Left lung (tissue), 10 donors: ENCODE results near the gene RMND5A. TPM values are rescaled to one million over a fixed set of nuclear protein-coding genes. Genes with fewer than 3 reads are reported as not detected.

Experiments
- ATAC-seq: fragments of 200-7000 bp; cut with Tn5 transposase; one replicate; pipeline ENCODE4 v1.9.1; 2020; ENCODE audit warnings: moderate library complexity
- DNase-seq, 4 donors: peaks; one replicate each; pipeline ENCODE4 v3.0.0-alpha.2; 2013 to 2020
- H3K27ac ChIP-seq, 2 donors: fragments of 200-600 bp; sonication (generic) in 1 of 2; one replicate each; pipeline versions ENCODE4 v1.5.0 to v1.8.0; 2020 to 2021
- H3K27me3 ChIP-seq, 2 donors: fragments of 200-600 bp; sonication (generic) in 1 of 2; one replicate each; pipeline versions ENCODE4 v1.5.0 to v1.8.0; 2020 to 2021
- H3K36me3 ChIP-seq, 2 donors: fragments of 200-600 bp; sonication (generic) in 1 of 2; one replicate each; pipeline versions ENCODE4 v1.5.0 to v1.8.0; 2020 to 2021
- H3K4me1 ChIP-seq, 2 donors: fragments of 200-600 bp; one replicate each; pipeline ENCODE4 v1.8.0; 2021
- H3K4me3 ChIP-seq, 2 donors: fragments of 200-600 bp; sonication (generic) in 1 of 2; one replicate each; pipeline versions ENCODE4 v1.5.0 to v1.8.0; 2020 to 2021; ENCODE audit warnings: mild to moderate bottlenecking in 1 of 2
- H3K9me3 ChIP-seq, 2 donors: fragments of 200-600 bp; sonication (generic) in 1 of 2; one replicate each; pipeline versions ENCODE4 v1.5.0 to v1.8.0; 2020 to 2021
- CTCF ChIP-seq, 2 donors: fragments of 200-600 bp; sonication (generic) in 1 of 2; IDR thresholded peaks; one replicate each; pipeline versions ENCODE4 v1.5.0 to v1.8.0; 2021; ENCODE audit warnings: antibody characterized with exemption in 2 of 2
- intact Hi-C, 2 donors: fragments of 100-400 bp; cut with DNase I; formaldehyde crosslinking; loops; one replicate each; pipeline versions ENCODE4 v1.11.2 to v1.14.2; 2022
- polyA plus RNA-seq, 6 donors: library from polyadenylated mRNA; unstranded; fragments of 120-200 nt; gene quantifications; one replicate each; pipeline ENCODE4 v1.2.1, GENCODE V29; 2013; ENCODE audit not compliant: insufficient read length in 6 of 6
- total RNA-seq, 2 donors: library from RNA; stranded (reverse); fragmentation: NEBNext Ultra II Directional; extraction: Animal tissue kit (Norgen Biotek cat#: 25700); gene quantifications; one replicate each; pipeline ENCODE4 v1.2.1, GENCODE V29; 2021
- donor health status: DM: no; HTN: yes; CAD: no.
- donor health status: DM: no; HTN: no; CAD: no.

RMND5A gene
- total and polyA plus RNA-seq, 8 donors: 25.4 to 56.3 (median 52.2) TPM

DNA sequence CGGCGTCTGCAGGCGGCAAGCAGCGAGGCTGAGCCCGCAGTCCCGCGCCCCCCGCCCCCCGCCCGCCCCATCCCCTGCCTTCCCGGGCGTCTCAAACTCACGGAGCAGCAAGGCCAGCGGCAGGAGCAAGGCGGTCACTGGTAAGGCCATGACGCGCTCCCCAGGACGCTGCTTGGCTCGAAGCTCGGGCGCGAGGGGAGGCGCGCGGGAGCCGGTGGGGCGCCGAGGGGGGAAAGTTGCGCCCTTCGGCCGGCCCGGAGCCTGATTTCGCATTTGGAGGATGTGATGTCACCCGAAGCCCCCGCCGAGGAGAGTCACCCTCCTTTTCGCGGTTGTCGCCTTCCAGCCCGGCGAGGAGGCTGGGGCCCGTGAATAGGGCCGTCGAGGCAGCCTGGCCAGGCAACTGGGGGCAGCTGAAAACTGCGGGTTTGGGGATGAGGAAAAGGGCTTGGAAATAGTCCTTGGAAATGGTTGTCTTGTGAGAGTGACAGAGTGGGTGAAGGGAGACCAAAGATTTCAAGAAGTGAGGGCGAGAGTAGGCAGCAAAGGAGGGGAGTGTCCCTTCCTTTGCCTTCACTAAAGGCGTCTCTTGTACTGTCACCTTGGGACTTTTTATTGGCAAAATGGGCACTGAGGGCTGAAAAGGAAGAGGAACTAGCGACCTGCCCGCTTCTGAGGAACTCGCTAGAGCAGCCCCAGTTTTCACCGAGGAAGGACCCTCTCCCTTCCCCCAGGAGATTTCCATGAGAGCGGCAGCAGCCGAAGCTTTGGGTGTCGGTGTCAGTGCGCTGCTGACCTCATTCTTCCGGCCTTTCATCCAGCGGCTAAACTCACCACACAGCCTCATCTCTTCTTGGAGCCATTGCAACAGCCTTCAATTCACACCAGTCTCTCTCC, 70.8 kb downstream of the RMND5A start, which contains the start of gene CD8A:
Gene CD8A (minus strand): TSS at position 238 of the 897 bp plus-strand sequence. CDS start 88 bp downstream, at position 150.
- ATAC-seq (peak; percentile 40), DNase-seq (no peak)
- H3K27me3 ChIP-seq: peaks cover 53 to 72% of the 10 kb centered on the region in 2 donors
- peak within 1 kb of the TSS in 1 of 2 donors; percentile 28 for H3K27ac ChIP-seq
- no peak for TF ChIP-seq CTCF (IDR thresholded peaks at IDR 0.05)
- H3K36me3 ChIP-seq: no peaks in the 10 kb centered on the region
- intact Hi-C loops: no loop called here
- peaks cover 0 to 5% of the 10 kb centered on the region in 2 donors for H3K9me3 ChIP-seq
- peak within 1 kb of the TSS in 1 of 2 donors; percentile 22 for H3K4me3 ChIP-seq
- H3K4me1 ChIP-seq: peaks cover 19 to 30% of the 10 kb centered on the region in 2 donors

DNA sequence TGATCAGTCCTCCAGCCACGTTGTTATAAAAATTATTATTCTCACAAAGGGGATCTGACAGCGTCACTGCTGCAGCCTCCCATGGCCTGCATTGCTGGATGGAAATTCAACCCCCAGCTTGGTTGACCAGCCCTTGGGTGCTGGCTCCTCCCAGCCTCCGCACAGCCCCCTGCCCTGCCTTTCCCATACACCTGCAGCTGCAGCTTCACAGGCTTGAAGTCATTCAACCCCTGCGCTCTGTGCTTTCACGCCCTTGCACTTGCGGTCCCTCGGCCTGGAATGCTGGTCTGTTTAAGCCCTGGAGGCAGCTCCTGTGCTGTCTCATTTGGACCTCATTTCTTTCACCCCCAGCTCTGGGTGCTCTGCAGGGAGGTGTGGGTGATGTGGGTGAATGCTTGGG, 71.5 kb downstream of the RMND5A start:
- Histone ChIP-seq H3K9me3 (peaks cover 0 to 12% of the 10 kb centered on the region in 2 donors), H3K36me3 (no peaks in the 10 kb centered on the region), H3K27me3 (peaks cover 53 to 69% of the 10 kb centered on the region in 2 donors), H3K4me3 (peak overlapping the region in 1 of 2 donors; percentile 22), H3K27ac (no peak overlapping the region), H3K4me1 (peaks cover 19 to 30% of the 10 kb centered on the region in 2 donors)
- TF ChIP-seq CTCF (IDR thresholded peaks at IDR 0.05): no peak
- intact Hi-C loops: no loop called here
- DNase-seq (no peak), ATAC-seq (no peak)

DNA sequence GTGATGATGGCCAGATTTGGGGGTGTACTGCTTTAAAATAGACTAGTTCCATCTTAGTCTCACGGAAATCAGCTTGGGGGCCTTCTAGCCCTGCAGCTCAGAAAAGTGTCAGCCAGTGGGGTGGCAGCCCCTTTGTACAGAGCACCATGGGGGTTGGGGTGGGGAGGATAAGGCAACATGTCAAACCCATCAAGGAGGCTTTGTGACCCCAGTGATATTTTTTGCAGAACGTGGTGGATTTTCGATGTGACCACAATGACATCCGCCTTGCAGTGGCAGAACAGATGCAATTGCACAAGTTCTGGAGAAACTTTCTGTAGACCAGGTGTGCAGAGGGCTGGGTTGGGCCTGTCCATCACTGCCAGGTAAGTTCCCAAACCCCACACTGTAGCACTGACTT, 73.7 kb downstream of the RMND5A start:
- intact Hi-C loops: no loop called here
- ATAC-seq (no peak), DNase-seq (no peak)
- Histone ChIP-seq H3K27ac (no peak overlapping the region), H3K4me1 (peaks cover 19 to 28% of the 10 kb centered on the region in 2 donors), H3K36me3 (no peaks in the 10 kb centered on the region), H3K27me3 (peaks cover 44 to 52% of the 10 kb centered on the region in 2 donors), H3K4me3 (no peak overlapping the region), H3K9me3 (peaks cover 0 to 23% of the 10 kb centered on the region in 2 donors)
- no peak for TF ChIP-seq CTCF (IDR thresholded peaks at IDR 0.05)

GRCh38 chr2:86794861-86795260, 74.8 kb downstream of the RMND5A start:
- H3K4me3 ChIP-seq: no peak overlapping the region
- ATAC-seq: no peak
- peaks cover 12 to 17% of the 10 kb centered on the region in 2 donors for H3K4me1 ChIP-seq
- no peak for TF ChIP-seq CTCF (IDR thresholded peaks at IDR 0.05)
- H3K27ac ChIP-seq: no peak overlapping the region
- H3K9me3 ChIP-seq: peaks cover 0 to 23% of the 10 kb centered on the region in 2 donors
- H3K27me3 ChIP-seq: peaks cover 33 to 40% of the 10 kb centered on the region in 2 donors
- intact Hi-C loops: no loop called here
- no peak for DNase-seq
- no peaks in the 10 kb centered on the region for H3K36me3 ChIP-seq

GRCh38 chr2:86800856-86801567, 80.9 kb downstream of the RMND5A start:
- intact Hi-C loops: no loop called here
- Histone ChIP-seq H3K4me1 (no peaks in the 10 kb centered on the region), H3K27me3 (peaks cover 0 to 9% of the 10 kb centered on the region in 2 donors), H3K36me3 (no peaks in the 10 kb centered on the region), H3K9me3 (peaks cover 0 to 17% of the 10 kb centered on the region in 2 donors), H3K4me3 (no peak overlapping the region), H3K27ac (no peak overlapping the region)
- ATAC-seq (no peak), DNase-seq (no peak)
- TF ChIP-seq CTCF (IDR thresholded peaks at IDR 0.05): no peak
